ENCODE measurements around the gene POT1. TPM values are rescaled to one million over a fixed set of nuclear protein-coding genes. Genes with fewer than 3 reads are reported as not detected.

Gene POT1
- total RNA-seq, 1 donor from 2014 or later: 14.3 TPM

GRCh38 chr7:124922200-124922599 is 7.4 kb downstream of the POT1 start:
- no peak for TF ChIP-seq CTCF (IDR thresholded peaks at IDR 0.05; ENCODE audit: borderline replicate concordance)
- intact Hi-C loops (cut with micrococcal nuclease): no loop called here
- peaks cover under 1% of the 10 kb centered on the region for H3K36me3 ChIP-seq
- H3K4me1 ChIP-seq: peaks cover 58% of the 10 kb centered on the region
- peak overlapping the region; percentile 7 for H3K27ac ChIP-seq (replicated peaks)
- H3K9me3 ChIP-seq (replicated peaks): no peaks in the 10 kb centered on the region
- DNase-seq: no peak
- no peaks in the 10 kb centered on the region for H3K27me3 ChIP-seq (ENCODE audit: low read depth)
- no peak overlapping the region for H3K4me3 ChIP-seq

GRCh38 chr7:124919841-124920240 is 9.8 kb downstream of the POT1 start:
- Histone ChIP-seq H3K27ac (replicated peaks) (no peak overlapping the region), H3K36me3 (peaks cover 4% of the 10 kb centered on the region)
- intact Hi-C loops (cut with micrococcal nuclease): no loop called here

GRCh38 chr7:124918662-124919061 is 11.0 kb downstream of the POT1 start:
- DNase-seq: no peak
- Histone ChIP-seq H3K4me3 (no peak overlapping the region), H3K27me3 (ENCODE audit: low read depth) (no peaks in the 10 kb centered on the region), H3K4me1 (peaks cover 48% of the 10 kb centered on the region), H3K9me3 (replicated peaks) (no peaks in the 10 kb centered on the region), H3K36me3 (peaks cover 13% of the 10 kb centered on the region), H3K27ac (replicated peaks) (no peak overlapping the region)
- no peak for TF ChIP-seq CTCF (IDR thresholded peaks at IDR 0.05; ENCODE audit: borderline replicate concordance)
- intact Hi-C loops (cut with micrococcal nuclease): no loop called here

More at GRCh38 chr7:124919841-124920240, 9.8 kb downstream of the POT1 start:
- no peak for TF ChIP-seq CTCF (IDR thresholded peaks at IDR 0.05; ENCODE audit: borderline replicate concordance)
- no peaks in the 10 kb centered on the region for H3K9me3 ChIP-seq (replicated peaks)
- peaks cover 58% of the 10 kb centered on the region for H3K4me1 ChIP-seq
- H3K4me3 ChIP-seq: no peak overlapping the region
- no peaks in the 10 kb centered on the region for H3K27me3 ChIP-seq (ENCODE audit: low read depth)
- DNase-seq: no peak

GRCh38 chr7:124915242-124915641 is 14.4 kb downstream of the POT1 start:
- no peak for TF ChIP-seq CTCF (IDR thresholded peaks at IDR 0.05; ENCODE audit: borderline replicate concordance)
- Histone ChIP-seq H3K4me1 (peaks cover 38% of the 10 kb centered on the region), H3K36me3 (peaks cover 17% of the 10 kb centered on the region), H3K9me3 (replicated peaks) (no peaks in the 10 kb centered on the region), H3K27ac (replicated peaks) (no peak overlapping the region), H3K4me3 (no peak overlapping the region), H3K27me3 (ENCODE audit: low read depth) (no peaks in the 10 kb centered on the region)
- intact Hi-C loops (cut with micrococcal nuclease): no loop called here
- no peak for DNase-seq

- TF ChIP-seq CTCF (IDR thresholded peaks at IDR 0.05; ENCODE audit: borderline replicate concordance): no peak
- Histone ChIP-seq H3K4me1 (peaks cover 42% of the 10 kb centered on the region), H3K36me3 (peaks cover 17% of the 10 kb centered on the region), H3K9me3 (replicated peaks) (no peaks in the 10 kb centered on the region), H3K4me3 (no peak overlapping the region), H3K27ac (replicated peaks) (no peak overlapping the region), H3K27me3 (ENCODE audit: low read depth) (no peaks in the 10 kb centered on the region)
- intact Hi-C loops (cut with micrococcal nuclease): no loop called here
- DNase-seq: no peak
Observed at GRCh38 chr7:124914298-124914697, 15.3 kb downstream of the POT1 start.

- Histone ChIP-seq H3K4me3 (no peak overlapping the region), H3K4me1 (peaks cover 48% of the 10 kb centered on the region), H3K27ac (replicated peaks) (no peak overlapping the region), H3K27me3 (ENCODE audit: low read depth) (no peaks in the 10 kb centered on the region), H3K9me3 (replicated peaks) (no peaks in the 10 kb centered on the region), H3K36me3 (peaks cover 17% of the 10 kb centered on the region)
- DNase-seq: no peak
- TF ChIP-seq CTCF (IDR thresholded peaks at IDR 0.05; ENCODE audit: borderline replicate concordance): no peak
- intact Hi-C loops (cut with micrococcal nuclease): no loop called here
Observed at GRCh38 chr7:124912972-124913371, 16.7 kb downstream of the POT1 start.

All from left ventricle myocardium inferior (tissue), 1 donor.